ENCODE data around the gene USP17L25. TPM values are rescaled to one million over a fixed set of nuclear protein-coding genes. Genes with fewer than 3 reads are reported as not detected.
"Not testable (repeated sequence)": the region's sequence is repeated elsewhere in the genome, so short reads cannot be mapped to it uniquely, and the experiment has no call there.

The USP17L25 gene
- polyA plus RNA-seq, 1 donor from 2014 or later, result not detected

DNA sequence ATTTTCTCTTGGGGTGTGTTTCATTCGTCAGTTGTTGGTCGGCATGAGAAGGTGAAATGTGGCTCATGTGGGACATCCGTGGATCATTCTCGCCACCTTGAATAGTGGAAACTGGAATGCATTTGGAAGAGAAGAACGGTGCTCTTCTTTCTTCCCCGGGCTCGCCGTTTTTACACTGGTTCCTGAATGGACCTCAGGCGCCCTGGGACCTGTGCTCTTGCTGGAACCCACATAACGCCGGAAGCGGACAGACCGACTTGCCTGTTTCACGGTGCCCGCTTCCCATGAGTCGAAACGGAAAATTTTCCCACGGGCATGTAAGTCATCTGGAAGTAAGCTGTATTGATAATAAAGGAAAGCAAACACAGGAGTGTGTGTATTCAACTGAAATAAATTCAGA, 21.2 kb downstream of the USP17L25 start:
- not testable (repeated sequence) for H3K9me2 ChIP-seq (ENCODE audit: insufficient read depth, low read length); H3F3A ChIP-seq (ENCODE audit: insufficient read depth, low read length, poor library complexity, severe bottlenecking); H4K20me1 ChIP-seq (ENCODE audit: insufficient read depth); H2AFZ ChIP-seq (ENCODE audit: low read depth, low read length); H3K27me3 ChIP-seq (ENCODE audit: insufficient read depth, low read depth, low read length); H3K9me3 ChIP-seq (ENCODE audit: low read length); H3K27ac ChIP-seq (ENCODE audit: low read length); H3K4me3 ChIP-seq (ENCODE audit: low read length); H3K79me2 ChIP-seq (replicated peaks; ENCODE audit: insufficient read depth, low read length); H3K4me2 ChIP-seq (ENCODE audit: low read length); H3K36me3 ChIP-seq (ENCODE audit: insufficient read depth, low read length); H3K9ac ChIP-seq (ENCODE audit: low read length)

DNA sequence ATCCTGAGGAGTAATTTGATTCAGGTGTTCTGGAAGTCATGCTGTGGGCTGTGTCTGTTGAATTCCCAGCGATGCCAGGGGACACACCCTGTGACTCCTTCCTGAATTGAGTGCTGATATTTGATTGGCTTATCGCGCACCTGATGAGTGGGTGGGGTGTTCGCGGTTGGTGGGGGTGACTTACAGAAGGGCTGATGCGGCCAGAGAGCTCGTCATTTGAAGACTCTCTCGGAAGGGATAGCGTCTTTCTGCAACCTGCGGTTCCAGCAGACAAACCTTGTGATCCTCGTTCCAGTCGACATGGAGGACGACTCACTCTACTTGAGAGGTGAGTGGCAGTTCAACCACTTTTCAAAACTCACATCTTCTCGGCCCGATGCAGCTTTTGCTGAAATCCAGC, 23.6 kb downstream of the USP17L25 start, which contains the start of gene USP17L29:
Gene USP17L29 (plus strand): TSS at position 301 of the 400 bp plus-strand sequence. CDS start 0 bp downstream, at position 301.
- H3K79me2 ChIP-seq (replicated peaks; ENCODE audit: insufficient read depth, low read length), result not testable (repeated sequence)

GRCh38 chr4:9362829-9363228, 33.1 kb downstream of the USP17L25 start, which contains the start of gene USP17L30:
Gene USP17L30, plus strand, starts transcription at chr4:9363129. Its CDS starts 0 bp downstream, at chr4:9363129.
- H3K9me3 ChIP-seq (ENCODE audit: low read length); H3K36me3 ChIP-seq (ENCODE audit: insufficient read depth, low read length); H3K4me3 ChIP-seq (ENCODE audit: low read length); H2AFZ ChIP-seq (ENCODE audit: low read depth, low read length); H3K27ac ChIP-seq (ENCODE audit: low read length); H3K9ac ChIP-seq (ENCODE audit: low read length); H3K9me2 ChIP-seq (ENCODE audit: insufficient read depth, low read length); H3F3A ChIP-seq (ENCODE audit: insufficient read depth, low read length, poor library complexity, severe bottlenecking); H3K4me2 ChIP-seq (ENCODE audit: low read length); H3K79me2 ChIP-seq (replicated peaks; ENCODE audit: insufficient read depth, low read length); H3K27me3 ChIP-seq (ENCODE audit: insufficient read depth, low read depth, low read length); H4K20me1 ChIP-seq (ENCODE audit: insufficient read depth): not testable (repeated sequence)

More for the DNA sequence above, 23.6 kb downstream of the USP17L25 start, which contains the start of gene USP17L29:
- not testable (repeated sequence) for H3K27me3 ChIP-seq (ENCODE audit: insufficient read depth, low read depth, low read length); H3K4me2 ChIP-seq (ENCODE audit: low read length); H3F3A ChIP-seq (ENCODE audit: insufficient read depth, low read length, poor library complexity, severe bottlenecking); H3K9me2 ChIP-seq (ENCODE audit: insufficient read depth, low read length); H3K9ac ChIP-seq (ENCODE audit: low read length); H3K4me3 ChIP-seq (ENCODE audit: low read length); H3K9me3 ChIP-seq (ENCODE audit: low read length); H4K20me1 ChIP-seq (ENCODE audit: insufficient read depth); H2AFZ ChIP-seq (ENCODE audit: low read depth, low read length); H3K36me3 ChIP-seq (ENCODE audit: insufficient read depth, low read length); H3K27ac ChIP-seq (ENCODE audit: low read length)

DNA sequence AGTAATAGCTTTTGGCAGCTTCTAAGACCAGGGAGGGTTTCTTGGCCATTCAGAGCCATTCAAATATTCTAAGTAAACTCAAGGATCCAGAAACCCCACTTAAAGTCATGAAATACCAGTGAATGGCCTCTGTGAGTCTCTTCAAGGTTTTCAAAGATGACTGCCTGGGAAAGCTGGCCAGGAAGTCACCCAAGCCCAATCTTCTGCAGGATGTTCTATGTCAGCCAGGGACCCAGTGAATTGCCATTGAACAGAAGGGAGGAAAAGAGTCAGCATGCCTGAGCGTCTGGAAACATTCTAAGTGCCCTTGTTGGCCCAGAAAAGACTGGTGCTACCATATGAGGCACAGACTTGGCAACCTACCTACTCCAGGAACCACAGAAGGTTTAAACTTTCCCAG, 50.2 kb downstream of the USP17L25 start:
- H3K27me3 ChIP-seq (ENCODE audit: insufficient read depth, low read depth, low read length); H3K4me3 ChIP-seq (ENCODE audit: low read length); H3K9ac ChIP-seq (ENCODE audit: low read length); H3K9me2 ChIP-seq (ENCODE audit: insufficient read depth, low read length); H3K4me2 ChIP-seq (ENCODE audit: low read length); H3K27ac ChIP-seq (ENCODE audit: low read length); H3F3A ChIP-seq (ENCODE audit: insufficient read depth, low read length, poor library complexity, severe bottlenecking); H3K79me2 ChIP-seq (replicated peaks; ENCODE audit: insufficient read depth, low read length); H3K9me3 ChIP-seq (ENCODE audit: low read length); H2AFZ ChIP-seq (ENCODE audit: low read depth, low read length); H4K20me1 ChIP-seq (ENCODE audit: insufficient read depth); H3K36me3 ChIP-seq (ENCODE audit: insufficient read depth, low read length): not testable (repeated sequence)

Other genes with a start within 250 kb of the USP17L25 start
- gene FAM90A26, start 159.5 kb upstream of the USP17L25 start, polyA plus RNA-seq, result not detected in 2 replicates
- not detected in 2 replicates for gene USP17L10, start 119.3 kb upstream of the USP17L25 start, polyA plus RNA-seq
- gene USP17L11, start 114.5 kb upstream of the USP17L25 start, polyA plus RNA-seq, result not detected in 2 replicates
- not detected in 2 replicates for gene USP17L12, start 109.8 kb upstream of the USP17L25 start, polyA plus RNA-seq
- not detected in 2 replicates for gene USP17L13, start 105.0 kb upstream of the USP17L25 start, polyA plus RNA-seq
- not detected in 2 replicates for gene USP17L15, start 95.5 kb upstream of the USP17L25 start, polyA plus RNA-seq
- not detected in 2 replicates for gene USP17L17, start 86.0 kb upstream of the USP17L25 start, polyA plus RNA-seq
- not detected in 2 replicates for gene USP17L18, start 81.3 kb upstream of the USP17L25 start, polyA plus RNA-seq
- gene USP17L19, start 76.5 kb upstream of the USP17L25 start, polyA plus RNA-seq, result not detected in 2 replicates
- not detected in 2 replicates for gene USP17L20, start 71.8 kb upstream of the USP17L25 start, polyA plus RNA-seq
- gene USP17L21, start 67.0 kb upstream of the USP17L25 start, polyA plus RNA-seq, result not detected in 2 replicates
- gene USP17L22, start 62.3 kb upstream of the USP17L25 start, polyA plus RNA-seq, result not detected in 2 replicates
- not detected in 2 replicates for gene USP17L24, start 4.7 kb upstream of the USP17L25 start, polyA plus RNA-seq
- not detected in 2 replicates for gene USP17L26, start 4.7 kb downstream of the USP17L25 start, polyA plus RNA-seq
- not detected in 2 replicates for gene USP17L5, start 9.5 kb downstream of the USP17L25 start, polyA plus RNA-seq
- not detected in 2 replicates for gene USP17L27, start 14.2 kb downstream of the USP17L25 start, polyA plus RNA-seq
- not detected in 2 replicates for gene USP17L28, start 19.0 kb downstream of the USP17L25 start, polyA plus RNA-seq
- gene USP17L29, start 23.7 kb downstream of the USP17L25 start, polyA plus RNA-seq, result not detected in 2 replicates
- not detected in 2 replicates for gene USP17L30, start 33.2 kb downstream of the USP17L25 start, polyA plus RNA-seq
- not detected in 2 replicates for gene DEFB131A, start 114.5 kb downstream of the USP17L25 start, polyA plus RNA-seq

Measured in neural cell (in vitro differentiated cells).